Osteocyte (in vitro differentiated cells): ENCODE measurements around the gene MLXIPL. TPM values are rescaled to one million over a fixed set of nuclear protein-coding genes. Genes with fewer than 3 reads are reported as not detected.
"Not testable (repeated sequence)": the region's sequence is repeated elsewhere in the genome, so short reads cannot be mapped to it uniquely, and the experiment has no call there.

Experiments
- DNase-seq: peaks from one replicate; pipeline ENCODE4 v3.0.0; 2021; ENCODE audit warnings: mixed read lengths; ENCODE audit not compliant: unreplicated experiment; ENCODE audit errors: extremely low spot score
- H3K27ac Mint-ChIP-seq: one replicate; pipeline ENCODE4 v1.8.0; 2021; ENCODE audit warnings: mild to moderate bottlenecking, mixed read lengths; ENCODE audit not compliant: unreplicated experiment
- H3K27me3 Mint-ChIP-seq: one replicate; pipeline ENCODE4 v1.8.0; 2021; ENCODE audit warnings: mixed read lengths; ENCODE audit not compliant: unreplicated experiment
- H3K36me3 Mint-ChIP-seq: one replicate; pipeline ENCODE4 v1.8.0; 2021; ENCODE audit warnings: mixed read lengths; ENCODE audit not compliant: unreplicated experiment
- H3K4me1 Mint-ChIP-seq: one replicate; pipeline ENCODE4 v1.8.0; 2021; ENCODE audit warnings: mixed read lengths; ENCODE audit not compliant: unreplicated experiment
- H3K4me3 Mint-ChIP-seq: one replicate; pipeline ENCODE4 v1.8.0; 2021; ENCODE audit warnings: mild to moderate bottlenecking, moderate library complexity, mixed read lengths; ENCODE audit not compliant: unreplicated experiment
- H3K9me3 Mint-ChIP-seq: one replicate; pipeline ENCODE4 v1.8.0; 2021; ENCODE audit warnings: mixed read lengths; ENCODE audit not compliant: unreplicated experiment
- CTCF ChIP-seq: fragments of 200-600 bp; sonication (generic); IDR thresholded peaks from 2 replicates; pipeline ENCODE4 v1.5.0; 2021; ENCODE audit warnings: antibody characterized with exemption, mild to moderate bottlenecking, moderate library complexity
- total RNA-seq: library from RNA; stranded (reverse); gene quantifications from 2 replicates; pipeline ENCODE4 v1.2.1, GENCODE V29; 2021

Gene MLXIPL
- total RNA-seq, 1 donor from 2014 or later = 0.43 TPM

GRCh38 chr7:73570977-73571376, 53.3 kb downstream of the MLXIPL start:
- Mint-ChIP-seq H3K27me3 (no peaks in the 10 kb centered on the region), H3K9me3 (no peaks in the 10 kb centered on the region), H3K4me3 (no peak overlapping the region), H3K4me1 (peaks cover 5% of the 10 kb centered on the region), H3K36me3 (peaks cover 37% of the 10 kb centered on the region), H3K27ac (no peak overlapping the region)
- no peak for DNase-seq
- TF ChIP-seq CTCF = no peak

DNA sequence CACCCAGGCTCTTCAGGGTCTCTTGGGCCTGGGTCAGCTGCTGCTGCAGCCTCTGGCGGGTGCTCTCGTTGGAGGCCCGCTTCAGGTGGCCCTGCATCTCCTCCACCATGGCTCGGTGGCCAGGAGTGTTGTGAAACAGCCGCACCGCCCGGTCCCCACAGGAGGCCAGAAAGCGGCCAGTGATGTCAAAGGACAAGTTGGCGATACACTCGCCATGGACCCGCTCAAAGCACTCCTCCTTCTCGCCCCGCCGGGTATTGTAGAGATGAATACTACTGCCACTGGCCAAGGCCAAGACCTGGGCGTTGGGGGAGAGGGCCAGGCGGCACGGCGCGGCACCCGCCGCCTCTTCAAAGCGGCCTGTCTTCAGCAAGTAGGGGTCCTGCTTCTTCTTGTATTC, 53.8 kb downstream of the MLXIPL start:
- DNase-seq = no peak
- Mint-ChIP-seq H3K4me3 (no peak overlapping the region), H3K27me3 (no peaks in the 10 kb centered on the region), H3K9me3 (no peaks in the 10 kb centered on the region), H3K27ac (no peak overlapping the region), H3K36me3 (peaks cover 37% of the 10 kb centered on the region), H3K4me1 (peaks cover 5% of the 10 kb centered on the region)
- TF ChIP-seq CTCF = no peak

- Mint-ChIP-seq H3K27me3 (no peaks in the 10 kb centered on the region), H3K4me3 (no peak overlapping the region), H3K9me3 (no peaks in the 10 kb centered on the region), H3K36me3 (peaks cover 37% of the 10 kb centered on the region), H3K27ac (no peak overlapping the region), H3K4me1 (peaks cover 10% of the 10 kb centered on the region)
- no peak for DNase-seq
- TF ChIP-seq CTCF = no peak
These were observed 55.2 kb downstream of the MLXIPL start for GRCh38 chr7:73569042-73569608.

- no peak for DNase-seq
- Mint-ChIP-seq H3K9me3 (no peaks in the 10 kb centered on the region), H3K4me3 (no peak overlapping the region), H3K36me3 (peaks cover 28% of the 10 kb centered on the region), H3K27ac (no peak overlapping the region), H3K27me3 (no peaks in the 10 kb centered on the region), H3K4me1 (peaks cover 9% of the 10 kb centered on the region)
- TF ChIP-seq CTCF = no peak
These were observed 56.3 kb downstream of the MLXIPL start for GRCh38 chr7:73567846-73568685.

DNA sequence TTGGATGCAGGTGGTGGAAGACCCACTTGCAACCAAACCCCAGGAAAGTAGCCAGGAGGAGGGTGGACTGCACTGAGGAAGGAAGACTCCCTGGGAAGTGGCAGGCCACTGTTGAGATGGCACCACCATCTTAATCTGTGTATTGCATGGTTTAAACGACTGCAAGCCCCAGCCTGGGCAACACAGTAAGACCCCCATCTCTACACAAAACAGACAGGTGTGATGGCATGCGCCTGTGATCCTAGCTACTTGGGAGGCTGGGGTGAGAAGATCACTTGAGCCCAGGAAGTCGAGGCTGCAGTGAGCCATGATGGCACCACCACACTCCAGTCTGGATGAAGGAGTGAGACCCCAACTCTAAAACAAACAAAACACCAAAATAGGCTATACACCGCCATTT, 57.2 kb downstream of the MLXIPL start:
- H3K27me3 Mint-ChIP-seq = no peaks in the 10 kb centered on the region
- no peak for TF ChIP-seq CTCF
- no peak overlapping the region for H3K4me3 Mint-ChIP-seq
- H3K9me3 Mint-ChIP-seq = no peaks in the 10 kb centered on the region
- H3K36me3 Mint-ChIP-seq = peaks cover 20% of the 10 kb centered on the region
- peaks cover 9% of the 10 kb centered on the region for H3K4me1 Mint-ChIP-seq
- no peak overlapping the region for H3K27ac Mint-ChIP-seq
- no peak for DNase-seq

- not testable (repeated sequence) for H3K4me1 Mint-ChIP-seq, H3K4me3 Mint-ChIP-seq, H3K27me3 Mint-ChIP-seq, H3K9me3 Mint-ChIP-seq, H3K27ac Mint-ChIP-seq, DNase-seq
- H3K36me3 Mint-ChIP-seq = peaks cover 19% of the 10 kb centered on the region
These were observed 57.9 kb downstream of the MLXIPL start for GRCh38 chr7:73566431-73566830.
